Activated naive CD8-positive, alpha-beta T cell treated with anti-CD3 and anti-CD28 coated beads, Interleukin-2, amount 50 U/mL, for 16 hours (primary cell): ENCODE results near the gene GRIPAP1.

Experiments used
- DNase-seq: peaks from one replicate; pipeline ENCODE4 v3.0.0-alpha.2; 2020; ENCODE audit warnings: low read depth, low spot score

Gene GRIPAP1

GRCh38 chrX:49002091-49002935 is at the start of gene GRIPAP1:
TSS of gene GRIPAP1 (minus strand) at chrX:49002264. CDS start at chrX:49002229, 35 bp downstream.
- DNase-seq, result peak; percentile 37

- DNase-seq, result no peak
These were observed 41.9 kb upstream of the GRIPAP1 start for GRCh38 chrX:49043987-49044281.

GRCh38 chrX:49043220-49043986 is 41.3 kb upstream of the GRIPAP1 start, which contains the start of gene TFE3:
TSS of gene TFE3 (minus strand) at chrX:49043357. CDS start at chrX:49043226, 131 bp downstream.
- DNase-seq, result peak; percentile 90

GRCh38 chrX:49042581-49043219 is 40.6 kb upstream of the GRIPAP1 start:
- DNase-seq, result no peak

GRCh38 chrX:49041744-49042580 is 39.9 kb upstream of the GRIPAP1 start:
- DNase-seq, result no peak

- DNase-seq, result no peak
These were observed 38.4 kb upstream of the GRIPAP1 start for GRCh38 chrX:49040376-49040955.

- no peak for DNase-seq
These were observed 37.7 kb upstream of the GRIPAP1 start for GRCh38 chrX:49039598-49040375.

- no peak for DNase-seq
These were observed 35.9 kb upstream of the GRIPAP1 start for GRCh38 chrX:49037883-49038475.

- DNase-seq, result no peak
These were observed 28.2 kb upstream of the GRIPAP1 start for GRCh38 chrX:49030283-49030682.

- DNase-seq, result no peak
These were observed 27.8 kb upstream of the GRIPAP1 start for GRCh38 chrX:49029876-49030275.

- no peak for DNase-seq
These were observed 17.7 kb upstream of the GRIPAP1 start for GRCh38 chrX:49019599-49020249.

GRCh38 chrX:49019050-49019449 is 17.0 kb upstream of the GRIPAP1 start:
- DNase-seq, result no peak

GRCh38 chrX:49003696-49004095 is 1.6 kb upstream of the GRIPAP1 start:
- DNase-seq, result no peak

GRCh38 chrX:49001521-49002090 is 458 bp downstream of the GRIPAP1 start:
- DNase-seq, result peak; percentile 6

GRCh38 chrX:49000636-49001035 is 1.4 kb downstream of the GRIPAP1 start:
- no peak for DNase-seq

- DNase-seq, result no peak
These were observed 3.0 kb downstream of the GRIPAP1 start for GRCh38 chrX:48999030-48999429.

- no peak for DNase-seq
These were observed 3.7 kb downstream of the GRIPAP1 start for GRCh38 chrX:48998391-48998790.

GRCh38 chrX:48997865-48998264 is 4.2 kb downstream of the GRIPAP1 start:
- DNase-seq, result no peak

GRCh38 chrX:48997455-48997854 is 4.6 kb downstream of the GRIPAP1 start:
- no peak for DNase-seq
